Measurements from ENCODE around the gene IRX5. TPM values are rescaled to one million over a fixed set of nuclear protein-coding genes. Genes with fewer than 3 reads are reported as not detected.

IRX5 gene
- total RNA-seq, 1 experiment from 2014 or later: 27.7 TPM

DNA sequence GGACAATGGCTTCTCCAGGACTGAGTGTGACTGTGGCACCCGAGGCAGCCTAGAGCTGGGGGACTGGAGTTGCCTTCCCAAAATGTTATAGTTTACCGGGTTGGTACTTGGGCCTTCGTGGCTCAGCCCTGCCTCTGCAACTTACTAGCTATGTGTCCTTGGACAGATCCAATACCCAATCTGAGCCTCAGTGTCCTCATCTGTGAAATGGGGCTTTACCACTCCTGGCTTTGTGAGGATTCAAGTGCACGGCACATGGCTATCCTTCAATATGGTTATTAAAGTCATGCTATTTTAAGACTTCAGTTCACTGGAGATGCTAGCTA, 9.6 kb downstream of the IRX5 start:
- Mint-ChIP-seq H3K27me3 (ENCODE audit: insufficient read depth, unreplicated experiment) (no peaks in the 10 kb centered on the region), H3K27ac (ENCODE audit: unreplicated experiment) (no peak overlapping the region), H3K9me3 (ENCODE audit: unreplicated experiment) (no peaks in the 10 kb centered on the region), H3K36me3 (ENCODE audit: insufficient read depth, unreplicated experiment) (peaks cover 35% of the 10 kb centered on the region), H3K4me3 (ENCODE audit: unreplicated experiment) (no peak overlapping the region), H3K4me1 (ENCODE audit: low read depth, unreplicated experiment) (no peaks in the 10 kb centered on the region)
- CTCF ChIA-PET: no interaction called here
- Histone ChIP-seq H3K4me3 (ENCODE audit: low read depth, low read length) (no peak overlapping the region), H3K27me3 (replicated peaks; ENCODE audit: control insufficient read depth, insufficient read depth, low read length) (no peaks in the 10 kb centered on the region), H3K4me1 (no peaks in the 10 kb centered on the region), H3K9me3 (no peaks in the 10 kb centered on the region), H3K36me3 (ENCODE audit: control insufficient read depth, insufficient read depth, low read length) (no peaks in the 10 kb centered on the region; the same call in 1 of the 2 replicates)
- BruUV-seq (replicated peaks): no TSS peak
- intact Hi-C loops (cut with micrococcal nuclease; ENCODE audit: unreplicated experiment): no loop called here
- POLR2A ChIA-PET: no interaction called here
- no peak for DNase-seq
- TF ChIP-seq, protein P1, sequence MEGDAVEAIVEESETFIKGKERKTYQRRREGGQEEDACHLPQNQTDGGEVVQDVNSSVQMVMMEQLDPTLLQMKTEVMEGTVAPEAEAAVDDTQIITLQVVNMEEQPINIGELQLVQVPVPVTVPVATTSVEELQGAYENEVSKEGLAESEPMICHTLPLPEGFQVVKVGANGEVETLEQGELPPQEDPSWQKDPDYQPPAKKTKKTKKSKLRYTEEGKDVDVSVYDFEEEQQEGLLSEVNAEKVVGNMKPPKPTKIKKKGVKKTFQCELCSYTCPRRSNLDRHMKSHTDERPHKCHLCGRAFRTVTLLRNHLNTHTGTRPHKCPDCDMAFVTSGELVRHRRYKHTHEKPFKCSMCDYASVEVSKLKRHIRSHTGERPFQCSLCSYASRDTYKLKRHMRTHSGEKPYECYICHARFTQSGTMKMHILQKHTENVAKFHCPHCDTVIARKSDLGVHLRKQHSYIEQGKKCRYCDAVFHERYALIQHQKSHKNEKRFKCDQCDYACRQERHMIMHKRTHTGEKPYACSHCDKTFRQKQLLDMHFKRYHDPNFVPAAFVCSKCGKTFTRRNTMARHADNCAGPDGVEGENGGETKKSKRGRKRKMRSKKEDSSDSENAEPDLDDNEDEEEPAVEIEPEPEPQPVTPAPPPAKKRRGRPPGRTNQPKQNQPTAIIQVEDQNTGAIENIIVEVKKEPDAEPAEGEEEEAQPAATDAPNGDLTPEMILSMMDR (IDR thresholded peaks at IDR 0.05; ENCODE audit: insufficient read depth in 1 of 2, low read depth in 1 of 2, low read length in 1 of 2, severe bottlenecking in 1 of 2, unreplicated experiment in 1 of 2): no peak

DNA sequence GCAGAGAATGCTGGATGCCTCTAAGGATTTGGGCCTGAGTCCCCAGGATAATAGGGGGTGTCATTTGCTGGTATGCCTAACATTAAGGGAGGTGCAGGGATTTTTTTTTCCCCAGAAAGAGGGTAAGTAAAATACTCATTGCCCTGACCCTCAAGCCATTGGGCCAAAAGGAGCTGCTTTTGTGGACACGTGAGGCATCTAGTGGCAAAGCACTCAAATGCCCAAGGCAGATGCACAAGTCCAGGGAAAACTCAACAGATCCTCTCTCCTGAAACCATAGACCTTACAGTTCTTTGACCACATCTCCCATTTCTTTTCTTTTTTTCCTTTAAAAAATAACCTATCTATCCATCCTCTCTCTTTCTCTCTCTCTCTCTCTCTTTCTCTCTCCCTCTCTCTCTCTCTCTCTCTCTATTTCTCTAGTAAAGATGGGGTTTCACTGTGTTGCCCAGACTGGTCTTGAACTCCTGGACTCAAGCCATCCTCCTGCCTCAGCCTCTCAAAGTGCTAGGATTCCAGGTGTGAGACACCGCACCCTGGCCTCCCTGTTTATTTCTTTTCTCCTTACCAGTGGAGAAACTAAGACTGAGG, 11.8 kb downstream of the IRX5 start:
- BruUV-seq (replicated peaks): no TSS peak
- Mint-ChIP-seq H3K9me3 (ENCODE audit: unreplicated experiment) (no peaks in the 10 kb centered on the region), H3K27me3 (ENCODE audit: insufficient read depth, unreplicated experiment) (no peaks in the 10 kb centered on the region), H3K27ac (ENCODE audit: unreplicated experiment) (no peak overlapping the region), H3K4me3 (ENCODE audit: unreplicated experiment) (no peak overlapping the region), H3K4me1 (ENCODE audit: low read depth, unreplicated experiment) (no peaks in the 10 kb centered on the region), H3K36me3 (ENCODE audit: insufficient read depth, unreplicated experiment) (peaks cover 17% of the 10 kb centered on the region)
- Histone ChIP-seq H3K4me3 (ENCODE audit: low read depth, low read length) (no peak overlapping the region), H3K36me3 (ENCODE audit: control insufficient read depth, insufficient read depth, low read length) (no peaks in the 10 kb centered on the region; the same call in 1 of the 2 replicates), H3K27me3 (replicated peaks; ENCODE audit: control insufficient read depth, insufficient read depth, low read length) (no peaks in the 10 kb centered on the region), H3K9me3 (no peaks in the 10 kb centered on the region), H3K4me1 (no peaks in the 10 kb centered on the region)
- DNase-seq: no peak
- CTCF ChIA-PET: interaction anchor here (0.7 to 0.9 kb wide), 2 partner anchors 13 to 402 kb away, joined by 3 read pairs; no protein-coding TSS in a partner anchor
- TF ChIP-seq, protein P1 (IDR thresholded peaks at IDR 0.05; ENCODE audit: insufficient read depth in 1 of 2, low read depth in 1 of 2, low read length in 1 of 2, severe bottlenecking in 1 of 2, unreplicated experiment in 1 of 2): no peak
- intact Hi-C loops (cut with micrococcal nuclease; ENCODE audit: unreplicated experiment): no loop called here
- POLR2A ChIA-PET: no interaction called here

DNA sequence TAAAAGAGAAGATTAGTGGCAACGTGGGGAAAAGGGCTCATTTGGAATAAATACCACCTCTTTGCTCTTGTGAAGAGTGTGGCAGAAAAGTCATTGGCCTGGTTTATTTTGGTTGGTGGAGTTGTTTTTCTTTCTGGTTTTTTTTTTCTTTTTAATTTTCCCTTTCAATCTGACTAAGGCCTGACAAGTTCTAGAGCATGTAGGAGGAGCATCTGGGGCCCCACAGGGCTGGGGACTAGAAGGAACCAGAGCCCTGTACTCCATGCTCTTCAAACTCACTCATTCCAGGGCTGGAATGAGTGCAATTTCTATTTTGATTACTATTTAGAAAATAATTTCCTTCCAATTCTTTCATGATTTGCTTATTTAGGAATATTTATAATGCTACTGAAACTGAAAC, 13.3 kb downstream of the IRX5 start:
- Mint-ChIP-seq H3K36me3 (ENCODE audit: insufficient read depth, unreplicated experiment) (peaks cover 12% of the 10 kb centered on the region), H3K27me3 (ENCODE audit: insufficient read depth, unreplicated experiment) (no peaks in the 10 kb centered on the region), H3K9me3 (ENCODE audit: unreplicated experiment) (no peaks in the 10 kb centered on the region), H3K27ac (ENCODE audit: unreplicated experiment) (no peak overlapping the region), H3K4me3 (ENCODE audit: unreplicated experiment) (no peak overlapping the region), H3K4me1 (ENCODE audit: low read depth, unreplicated experiment) (no peaks in the 10 kb centered on the region)
- no TSS peak for BruUV-seq (replicated peaks)
- intact Hi-C loops (cut with micrococcal nuclease; ENCODE audit: unreplicated experiment): no loop called here
- no peaks in the 10 kb centered on the region for H3K36me3 ChIP-seq (ENCODE audit: control insufficient read depth, insufficient read depth, low read length)
- TF ChIP-seq, protein P1 (IDR thresholded peaks at IDR 0.05; ENCODE audit: insufficient read depth in 1 of 2, low read depth in 1 of 2, low read length in 1 of 2, severe bottlenecking in 1 of 2, unreplicated experiment in 1 of 2): no peak
- no peaks in the 10 kb centered on the region for H3K4me1 ChIP-seq
- H3K27me3 ChIP-seq (replicated peaks; ENCODE audit: control insufficient read depth, insufficient read depth, low read length): no peaks in the 10 kb centered on the region
- POLR2A ChIA-PET: no interaction called here
- DNase-seq: no peak
- no peaks in the 10 kb centered on the region for H3K9me3 ChIP-seq
- no peak overlapping the region for H3K4me3 ChIP-seq (ENCODE audit: low read depth, low read length)
- CTCF ChIA-PET: no interaction called here
